Neuronal stem cell (in vitro differentiated cells): ENCODE data around the gene NAV2.

ENCODE experiments used
- DNase-seq: peaks from one replicate; pipeline ENCODE4 v3.0.0-alpha.2; 2013; ENCODE audit warnings: low spot score
- H2AFZ ChIP-seq: one replicate; pipeline ENCODE4 v1.6.1; 2013; ENCODE audit warnings: mild to moderate bottlenecking, low read length, inconsistent platforms
- H2AK5ac ChIP-seq: 2 replicates; pipeline ENCODE4 v1.6.1; 2013; ENCODE audit warnings: low read depth, mild to moderate bottlenecking, inconsistent platforms, low read length, moderate library complexity, mixed read lengths
- H2BK120ac ChIP-seq: 2 replicates; pipeline ENCODE4 v1.6.1; 2013; ENCODE audit warnings: low read depth, mild to moderate bottlenecking, inconsistent platforms, low read length, moderate library complexity, mixed read lengths
- H2BK12ac ChIP-seq: one replicate; pipeline ENCODE4 v1.6.1; 2013; ENCODE audit warnings: low read length, inconsistent platforms
- H2BK15ac ChIP-seq: 2 replicates; pipeline ENCODE4 v1.6.1; 2013; ENCODE audit warnings: mild to moderate bottlenecking, low read length, inconsistent platforms, mixed read lengths
- H2BK5ac ChIP-seq: one replicate; pipeline ENCODE4 v1.6.1; 2013; ENCODE audit warnings: inconsistent platforms, mild to moderate bottlenecking, low read length, moderate library complexity
- H3K14ac ChIP-seq: one replicate; pipeline ENCODE4 v1.6.1; 2013; ENCODE audit warnings: low read length, inconsistent platforms
- H3K18ac ChIP-seq: 2 replicates; pipeline ENCODE4 v1.6.1; 2013; ENCODE audit warnings: low read length, inconsistent platforms
- H3K23ac ChIP-seq: 2 replicates; pipeline ENCODE4 v1.6.1; 2013; ENCODE audit warnings: low read depth, mild to moderate bottlenecking, mixed read lengths, low read length, inconsistent platforms; ENCODE audit not compliant: poor library complexity
- H3K27ac ChIP-seq: replicated peaks from 3 replicates; pipeline ENCODE4 v1.5.1; 2013; ENCODE audit warnings: low read length, inconsistent platforms
- H3K27me3 ChIP-seq, 3 experiments: 2 replicates each; pipeline ENCODE4 v1.6.1; 2013; ENCODE audit warnings: low read length in 3 of 3, mild to moderate bottlenecking in 2 of 3, inconsistent platforms in 1 of 3, low read depth in 1 of 3, mixed read lengths in 1 of 3, moderate library complexity in 1 of 3; ENCODE audit not compliant: control insufficient read depth in 3 of 3, insufficient read depth in 3 of 3
- H3K36me3 ChIP-seq, 2 donors: replicated peaks in 1 of 2; 2 replicates each; pipeline ENCODE4 v1.6.1; 2013; ENCODE audit warnings: low read length in 2 of 2; ENCODE audit not compliant: control insufficient read depth in 2 of 2, insufficient read depth in 2 of 2
- H3K4ac ChIP-seq: 2 replicates; pipeline ENCODE4 v1.6.1; 2013; ENCODE audit warnings: inconsistent platforms, mild to moderate bottlenecking, low read length, moderate library complexity
- H3K4me1 ChIP-seq, 2 donors: 1 replicate in 1 of 2; 2 replicates in 1 of 2; pipeline ENCODE4 v1.6.1; 2013; ENCODE audit warnings: low read length in 2 of 2, low read depth in 1 of 2; ENCODE audit not compliant: control insufficient read depth in 2 of 2, insufficient read depth in 1 of 2
- H3K4me2 ChIP-seq: one replicate; pipeline ENCODE4 v1.6.1; 2013; ENCODE audit warnings: mild to moderate bottlenecking, low read length, inconsistent platforms; ENCODE audit not compliant: insufficient read depth, poor library complexity, severe bottlenecking
- H3K4me3 ChIP-seq, 2 donors: 2 replicates each; pipeline ENCODE4 v1.5.1; 2013; ENCODE audit warnings: low read length in 2 of 2, mild to moderate bottlenecking in 2 of 2, inconsistent platforms in 1 of 2, moderate library complexity in 1 of 2
- H3K79me1 ChIP-seq: one replicate; pipeline ENCODE4 v1.6.1; 2013; ENCODE audit warnings: low read depth, mild to moderate bottlenecking, inconsistent platforms, low read length, moderate library complexity
- H3K9ac ChIP-seq: one replicate; pipeline ENCODE4 v1.6.1; 2013; ENCODE audit warnings: mild to moderate bottlenecking, low read depth, low read length, inconsistent platforms; ENCODE audit not compliant: poor library complexity
- H3K9me3 ChIP-seq, 2 donors: replicated peaks in 1 of 2; 2 replicates each; pipeline versions ENCODE3 to v1.6.1; 2013; ENCODE audit warnings: low read length in 2 of 2, mild to moderate bottlenecking in 2 of 2, inconsistent platforms in 1 of 2, low read depth in 1 of 2, mixed read lengths in 1 of 2, moderate library complexity in 1 of 2; ENCODE audit not compliant: control insufficient read depth in 2 of 2, insufficient read depth in 1 of 2
- H4K8ac ChIP-seq: one replicate; pipeline ENCODE4 v1.6.1; 2013; ENCODE audit warnings: low read depth, mild to moderate bottlenecking, inconsistent platforms, low read length, moderate library complexity
- H4K91ac ChIP-seq: one replicate; pipeline ENCODE4 v1.6.1; 2013; ENCODE audit warnings: low read length, low read depth, mild to moderate bottlenecking, inconsistent platforms; ENCODE audit not compliant: poor library complexity
- WGBS, 2 donors: extraction: QIAGEN DNeasy Blood & Tissue Kit; methylation state at CpG; one replicate each; pipeline ENCODE4 v1.1.7; 2013; ENCODE audit warnings: missing lambda C conversion rate in 2 of 2, mixed read lengths in 1 of 2; ENCODE audit not compliant: insufficient read length in 2 of 2, insufficient replicate concordance in 1 of 2; ENCODE audit errors: extremely low coverage in 2 of 2; 5-methylcytosine and 5-hydroxymethylcytosine counted together

NAV2 gene

GRCh38 chr11:19973136-19973635 is 260.5 kb downstream of the NAV2 start:
- Histone ChIP-seq H3K4me2 (no peak overlapping the region), H3K23ac (no peak overlapping the region), H2BK12ac (no peak overlapping the region), H4K91ac (no peak overlapping the region), H3K27me3 (no peaks in the 10 kb centered on the region), H3K18ac (no peak overlapping the region), H3K4me1 (peaks cover 6 to 8% of the 10 kb centered on the region in 2 donors), H4K8ac (no peak overlapping the region), H3K79me1 (no peaks in the 10 kb centered on the region), H2AK5ac (no peak overlapping the region), H2BK15ac (no peak overlapping the region), H3K9me3 (no peaks in the 10 kb centered on the region), H2AFZ (no peak overlapping the region), H3K4ac (no peak overlapping the region), H2BK120ac (no peak overlapping the region), H3K27ac (no peak overlapping the region), H3K4me3 (no peak overlapping the region), H3K14ac (no peak overlapping the region), H3K36me3 (peaks cover 0 to 3% of the 10 kb centered on the region in 2 donors), H2BK5ac (no peak overlapping the region), H3K9ac (no peak overlapping the region)
- WGBS, 2 donors, result no CpG with 5 or more reads among the region's 5 CpGs
- no peak for DNase-seq

GRCh38 chr11:19974886-19975285 is 262.2 kb downstream of the NAV2 start:
- Histone ChIP-seq H3K4me2 (no peak overlapping the region), H2BK15ac (no peak overlapping the region), H3K79me1 (no peaks in the 10 kb centered on the region), H3K36me3 (no peaks in the 10 kb centered on the region), H2BK120ac (no peak overlapping the region), H3K4me1 (peaks cover 6 to 8% of the 10 kb centered on the region in 2 donors), H4K91ac (no peak overlapping the region), H2AFZ (no peak overlapping the region), H3K27me3 (no peaks in the 10 kb centered on the region), H3K23ac (no peak overlapping the region), H2BK12ac (no peak overlapping the region), H3K4ac (no peak overlapping the region), H3K18ac (no peak overlapping the region), H4K8ac (no peak overlapping the region), H3K9ac (no peak overlapping the region), H2BK5ac (no peak overlapping the region), H3K4me3 (no peak overlapping the region), H3K14ac (no peak overlapping the region), H2AK5ac (no peak overlapping the region), H3K9me3 (no peaks in the 10 kb centered on the region), H3K27ac (no peak overlapping the region)
- no CpG with 5 or more reads among the region's 4 CpGs for WGBS, 2 donors
- no peak for DNase-seq

- WGBS, 2 donors, result no CpG with 5 or more reads among the region's 7 CpGs
- H2BK5ac ChIP-seq, result no peak overlapping the region
These were observed 262.9 kb downstream of the NAV2 start for GRCh38 chr11:19975414-19975990.

DNA sequence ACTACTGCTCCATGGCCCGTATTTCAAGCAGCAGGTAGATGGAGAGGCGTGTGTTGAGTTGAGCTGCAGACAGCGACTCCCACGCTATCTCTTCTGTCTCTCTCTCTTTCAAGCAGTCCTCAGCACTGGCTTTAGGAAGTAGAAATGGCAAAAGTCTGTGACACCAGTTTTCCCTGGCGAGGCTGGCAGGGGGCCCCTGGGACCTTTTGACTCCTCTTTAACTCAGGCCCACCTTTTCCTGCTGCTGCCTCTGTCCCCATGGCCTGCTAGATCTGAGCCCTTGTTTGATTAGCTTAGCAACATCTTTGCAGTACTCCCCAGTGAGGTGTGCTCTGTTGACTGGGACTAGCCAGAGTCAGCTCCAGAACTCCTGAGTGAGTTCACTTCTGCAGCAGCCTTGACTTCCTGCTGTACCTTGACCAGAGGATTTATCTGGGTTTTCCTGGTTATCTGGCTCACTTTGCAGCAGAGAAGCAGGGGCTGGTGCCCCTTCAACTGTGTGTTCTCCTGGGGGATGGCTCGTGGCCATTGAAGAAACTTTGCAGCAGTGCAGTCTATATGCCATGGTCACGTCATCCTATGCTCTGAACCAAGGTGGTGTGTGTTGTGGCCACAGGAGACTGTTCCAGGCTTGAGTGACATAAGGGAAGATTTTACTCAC is 263.8 kb downstream of the NAV2 start:
- Histone ChIP-seq H2BK120ac (no peak overlapping the region), H3K79me1 (no peaks in the 10 kb centered on the region), H2AK5ac (no peak overlapping the region), H3K4me2 (no peak overlapping the region), H3K4me3 (no peak overlapping the region), H3K9ac (no peak overlapping the region), H2BK15ac (no peak overlapping the region), H3K9me3 (no peaks in the 10 kb centered on the region), H3K4me1 (peaks cover 6 to 8% of the 10 kb centered on the region in 2 donors), H3K18ac (no peak overlapping the region), H3K14ac (no peak overlapping the region), H3K4ac (no peak overlapping the region), H3K27me3 (no peaks in the 10 kb centered on the region), H3K36me3 (no peaks in the 10 kb centered on the region), H2BK12ac (no peak overlapping the region), H2BK5ac (no peak overlapping the region), H2AFZ (no peak overlapping the region), H4K91ac (no peak overlapping the region), H3K27ac (no peak overlapping the region), H4K8ac (no peak overlapping the region), H3K23ac (no peak overlapping the region)
- WGBS, 2 donors, result no CpG with 5 or more reads among the region's 7 CpGs
- no peak for DNase-seq

More at GRCh38 chr11:19975414-19975990, 262.9 kb downstream of the NAV2 start:
- no peak overlapping the region for H4K91ac ChIP-seq
- no peak overlapping the region for H2BK12ac ChIP-seq
- H2BK15ac ChIP-seq, result no peak overlapping the region
- H3K4me2 ChIP-seq, result no peak overlapping the region
- H3K4me3 ChIP-seq, result no peak overlapping the region
- no peaks in the 10 kb centered on the region for H3K9me3 ChIP-seq
- H3K23ac ChIP-seq, result no peak overlapping the region
- no peaks in the 10 kb centered on the region for H3K79me1 ChIP-seq
- H3K27ac ChIP-seq, result no peak overlapping the region
- no peak overlapping the region for H3K4ac ChIP-seq
- no peak overlapping the region for H2BK120ac ChIP-seq
- no peak overlapping the region for H2AFZ ChIP-seq
- no peak overlapping the region for H3K14ac ChIP-seq
- no peak overlapping the region for H4K8ac ChIP-seq
- H3K27me3 ChIP-seq, result no peaks in the 10 kb centered on the region
- H3K36me3 ChIP-seq, result no peaks in the 10 kb centered on the region
- H2AK5ac ChIP-seq, result no peak overlapping the region
- H3K9ac ChIP-seq, result no peak overlapping the region
- H3K4me1 ChIP-seq, result peaks cover 6 to 8% of the 10 kb centered on the region in 2 donors
- no peak for DNase-seq
- no peak overlapping the region for H3K18ac ChIP-seq
